ENCODE data around the gene BMP6. TPM values are rescaled to one million over a fixed set of nuclear protein-coding genes. Genes with fewer than 3 reads are reported as not detected.

The BMP6 gene
- total RNA-seq, 1 donor, result 0.72 TPM

DNA sequence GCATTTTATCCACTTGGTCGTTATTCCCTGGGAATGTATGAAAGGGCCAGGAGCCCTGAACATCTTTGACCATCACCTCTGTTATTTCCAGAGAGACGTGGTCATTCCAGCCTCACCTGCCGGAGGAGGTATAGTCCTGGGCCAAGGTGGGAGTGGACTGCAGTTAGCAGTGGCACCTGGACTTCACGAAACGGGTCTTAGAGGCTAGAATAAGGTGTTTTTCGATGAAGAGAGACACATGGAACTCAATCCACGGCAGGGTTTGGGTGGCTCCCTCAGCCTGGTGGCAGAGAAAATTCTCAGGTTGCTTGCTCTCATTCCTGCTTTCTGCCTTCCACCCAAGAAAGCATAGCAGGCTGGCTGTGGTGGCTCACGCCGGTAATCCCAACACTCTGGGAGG lies 48.0 kb downstream of the BMP6 start:
- TF ChIP-seq, protein P1, sequence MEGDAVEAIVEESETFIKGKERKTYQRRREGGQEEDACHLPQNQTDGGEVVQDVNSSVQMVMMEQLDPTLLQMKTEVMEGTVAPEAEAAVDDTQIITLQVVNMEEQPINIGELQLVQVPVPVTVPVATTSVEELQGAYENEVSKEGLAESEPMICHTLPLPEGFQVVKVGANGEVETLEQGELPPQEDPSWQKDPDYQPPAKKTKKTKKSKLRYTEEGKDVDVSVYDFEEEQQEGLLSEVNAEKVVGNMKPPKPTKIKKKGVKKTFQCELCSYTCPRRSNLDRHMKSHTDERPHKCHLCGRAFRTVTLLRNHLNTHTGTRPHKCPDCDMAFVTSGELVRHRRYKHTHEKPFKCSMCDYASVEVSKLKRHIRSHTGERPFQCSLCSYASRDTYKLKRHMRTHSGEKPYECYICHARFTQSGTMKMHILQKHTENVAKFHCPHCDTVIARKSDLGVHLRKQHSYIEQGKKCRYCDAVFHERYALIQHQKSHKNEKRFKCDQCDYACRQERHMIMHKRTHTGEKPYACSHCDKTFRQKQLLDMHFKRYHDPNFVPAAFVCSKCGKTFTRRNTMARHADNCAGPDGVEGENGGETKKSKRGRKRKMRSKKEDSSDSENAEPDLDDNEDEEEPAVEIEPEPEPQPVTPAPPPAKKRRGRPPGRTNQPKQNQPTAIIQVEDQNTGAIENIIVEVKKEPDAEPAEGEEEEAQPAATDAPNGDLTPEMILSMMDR (IDR thresholded peaks at IDR 0.05; ENCODE audit: extremely low read depth, low read depth, low read length), result no peak
- H3K27ac ChIP-seq (ENCODE audit: low read depth, low read length), result no peak overlapping the region
- H3K4me2 ChIP-seq (ENCODE audit: insufficient read depth, low read length), result no peak overlapping the region
- H3K27me3 ChIP-seq (ENCODE audit: insufficient read depth, low read length), result peaks cover 12% of the 10 kb centered on the region
- H3K4me3 ChIP-seq (ENCODE audit: insufficient read depth, low read length), result no peak overlapping the region
- H3K36me3 ChIP-seq (ENCODE audit: insufficient read depth, low read length), result no peaks in the 10 kb centered on the region
- H3K79me2 ChIP-seq (ENCODE audit: insufficient read depth, low read length), result no peaks in the 10 kb centered on the region
- peaks cover 19% of the 10 kb centered on the region for H3K4me1 ChIP-seq (ENCODE audit: insufficient read depth, low read length)
- H3K9me3 ChIP-seq (ENCODE audit: low read depth, low read length), result no peaks in the 10 kb centered on the region
- H4K20me1 ChIP-seq (ENCODE audit: insufficient read depth, low read length), result no peaks in the 10 kb centered on the region
- no peak overlapping the region for H2AFZ ChIP-seq (ENCODE audit: low read length)
- DNase-seq (ENCODE audit: insufficient read length, low spot score, missing footprints), result no peak

DNA sequence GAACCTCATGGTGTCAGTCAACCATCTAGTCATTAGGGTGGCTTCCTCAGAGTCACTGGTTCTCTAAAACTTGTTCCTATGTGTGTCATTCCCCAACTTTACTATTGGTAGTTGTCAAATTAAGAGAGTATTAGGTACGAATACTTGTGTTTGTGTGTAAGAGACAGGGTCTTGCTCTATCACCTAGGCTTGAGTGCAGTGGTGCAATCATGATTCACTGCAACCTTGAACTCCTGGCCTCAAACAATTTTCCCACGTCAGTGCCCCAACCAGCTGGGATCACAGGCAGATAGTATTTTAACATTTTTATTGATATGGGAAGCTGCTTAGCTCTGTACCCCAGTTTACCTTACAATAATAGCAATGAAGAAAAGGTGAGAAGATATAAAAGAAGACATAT lies 50.6 kb downstream of the BMP6 start:
- Histone ChIP-seq H3K27ac (ENCODE audit: low read depth, low read length) (no peak overlapping the region), H2AFZ (ENCODE audit: low read length) (no peak overlapping the region), H3K27me3 (ENCODE audit: insufficient read depth, low read length) (peaks cover 12% of the 10 kb centered on the region), H3K4me1 (ENCODE audit: insufficient read depth, low read length) (no peaks in the 10 kb centered on the region), H3K36me3 (ENCODE audit: insufficient read depth, low read length) (no peaks in the 10 kb centered on the region), H3K9me3 (ENCODE audit: low read depth, low read length) (no peaks in the 10 kb centered on the region), H3K79me2 (ENCODE audit: insufficient read depth, low read length) (no peaks in the 10 kb centered on the region), H3K4me3 (ENCODE audit: insufficient read depth, low read length) (no peak overlapping the region), H3K4me2 (ENCODE audit: insufficient read depth, low read length) (no peak overlapping the region), H4K20me1 (ENCODE audit: insufficient read depth, low read length) (no peaks in the 10 kb centered on the region)
- no peak for DNase-seq (ENCODE audit: insufficient read length, low spot score, missing footprints)
- TF ChIP-seq, protein P1 (IDR thresholded peaks at IDR 0.05; ENCODE audit: extremely low read depth, low read depth, low read length), result no peak

DNA sequence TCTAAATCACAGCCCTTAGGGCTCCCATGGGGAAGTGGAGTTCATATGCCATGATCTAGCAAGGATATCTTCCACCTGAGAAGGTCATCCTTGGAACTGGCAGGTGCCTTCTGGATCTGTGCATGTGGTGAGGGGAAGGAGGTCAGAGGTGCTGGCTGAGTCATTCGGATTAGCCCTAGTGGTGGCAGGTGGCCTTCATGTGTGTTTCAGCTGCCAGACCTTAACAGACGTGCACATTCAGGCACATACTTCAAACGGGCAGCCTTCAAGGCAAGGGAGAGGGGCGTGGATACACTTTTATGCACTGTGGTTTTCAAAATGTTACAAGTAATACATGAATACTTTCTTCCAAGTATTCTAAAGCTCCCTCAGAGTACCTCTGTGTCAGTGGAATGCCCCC lies 51.2 kb downstream of the BMP6 start:
- no peak for DNase-seq (ENCODE audit: insufficient read length, low spot score, missing footprints)
- TF ChIP-seq, protein P1 (IDR thresholded peaks at IDR 0.05; ENCODE audit: extremely low read depth, low read depth, low read length), result no peak
- Histone ChIP-seq H4K20me1 (ENCODE audit: insufficient read depth, low read length) (no peaks in the 10 kb centered on the region), H3K79me2 (ENCODE audit: insufficient read depth, low read length) (no peaks in the 10 kb centered on the region), H3K27ac (ENCODE audit: low read depth, low read length) (no peak overlapping the region), H2AFZ (ENCODE audit: low read length) (no peak overlapping the region), H3K4me2 (ENCODE audit: insufficient read depth, low read length) (no peak overlapping the region), H3K4me1 (ENCODE audit: insufficient read depth, low read length) (no peaks in the 10 kb centered on the region), H3K9me3 (ENCODE audit: low read depth, low read length) (no peaks in the 10 kb centered on the region), H3K36me3 (ENCODE audit: insufficient read depth, low read length) (no peaks in the 10 kb centered on the region), H3K4me3 (ENCODE audit: insufficient read depth, low read length) (no peak overlapping the region), H3K27me3 (ENCODE audit: insufficient read depth, low read length) (peaks cover 12% of the 10 kb centered on the region)

DNA sequence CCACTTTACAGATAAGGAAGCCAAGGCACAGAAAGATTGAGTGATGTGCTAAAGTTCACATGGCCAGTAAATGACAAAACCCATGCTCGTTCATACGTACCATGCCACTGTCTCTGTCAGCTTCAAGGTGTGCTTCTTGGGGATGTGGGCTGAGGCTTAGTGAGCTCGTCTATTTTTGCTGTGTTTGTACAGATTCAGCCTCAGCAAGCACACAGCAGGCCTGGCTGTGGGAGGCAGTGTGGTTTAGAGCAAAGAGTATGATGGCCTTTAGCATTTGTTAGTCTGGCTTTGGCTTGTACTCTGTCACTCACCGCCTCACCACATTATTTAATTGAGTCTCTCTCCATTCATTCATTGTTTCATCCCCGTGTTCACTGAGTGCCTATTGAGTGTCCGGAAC lies 55.3 kb downstream of the BMP6 start:
- DNase-seq (ENCODE audit: insufficient read length, low spot score, missing footprints), result no peak
- Histone ChIP-seq H4K20me1 (ENCODE audit: insufficient read depth, low read length) (no peaks in the 10 kb centered on the region), H3K27me3 (ENCODE audit: insufficient read depth, low read length) (peaks cover 12% of the 10 kb centered on the region), H3K4me3 (ENCODE audit: insufficient read depth, low read length) (no peak overlapping the region), H3K9me3 (ENCODE audit: low read depth, low read length) (no peaks in the 10 kb centered on the region), H3K36me3 (ENCODE audit: insufficient read depth, low read length) (no peaks in the 10 kb centered on the region), H3K4me2 (ENCODE audit: insufficient read depth, low read length) (no peak overlapping the region), H3K27ac (ENCODE audit: low read depth, low read length) (no peak overlapping the region), H3K4me1 (ENCODE audit: insufficient read depth, low read length) (no peaks in the 10 kb centered on the region), H2AFZ (ENCODE audit: low read length) (no peak overlapping the region), H3K79me2 (ENCODE audit: insufficient read depth, low read length) (no peaks in the 10 kb centered on the region)
- TF ChIP-seq, protein P1 (IDR thresholded peaks at IDR 0.05; ENCODE audit: extremely low read depth, low read depth, low read length), result no peak

All from osteoblast (primary cell).